Karpas-422 (cell line): ENCODE data around the gene TSEN54. TPM values are rescaled to one million over a fixed set of nuclear protein-coding genes. Genes with fewer than 3 reads are reported as not detected.

Source experiments
- DNase-seq: peaks from one replicate; pipeline ENCODE4 v3.0.0-alpha.2; 2015
- H2AFZ ChIP-seq: fragments of 200-600 bp; sonication (generic); 2 replicates; pipeline ENCODE4 v1.6.1; 2014; ENCODE audit warnings: antibody characterized with exemption, low read length, mixed read lengths
- H3K27ac ChIP-seq: fragments of 200-600 bp; sonication (generic); 2 replicates; pipeline ENCODE4 v1.5.1; 2014; ENCODE audit warnings: mild to moderate bottlenecking, low read length, moderate library complexity
- H3K27me3 ChIP-seq: fragments of 200-600 bp; sonication (generic); 2 replicates; pipeline ENCODE4 v1.6.1; 2014; ENCODE audit warnings: low read length, mixed read lengths
- H3K36me3 ChIP-seq: fragments of 200-600 bp; sonication (generic); 2 replicates; pipeline ENCODE4 v1.6.1; 2014; ENCODE audit warnings: low read length, mixed read lengths; ENCODE audit not compliant: insufficient read depth
- H3K4me1 ChIP-seq: fragments of 200-600 bp; sonication (generic); 2 replicates; pipeline ENCODE4 v1.6.1; 2014; ENCODE audit warnings: mild to moderate bottlenecking, low read length, mixed read lengths
- H3K4me2 ChIP-seq: fragments of 200-600 bp; sonication (generic); 2 replicates; pipeline ENCODE4 v1.6.1; 2014; ENCODE audit warnings: low read length, low read depth, mild to moderate bottlenecking; ENCODE audit not compliant: poor library complexity, severe bottlenecking
- H3K4me3 ChIP-seq: fragments of 200-600 bp; sonication (generic); 2 replicates; pipeline ENCODE4 v1.5.1; 2014; ENCODE audit warnings: mild to moderate bottlenecking, antibody characterized with exemption, low read length, mixed read lengths
- H3K79me2 ChIP-seq: fragments of 200-600 bp; sonication (generic); 2 replicates; pipeline ENCODE4 v1.6.1; 2014; ENCODE audit warnings: mild to moderate bottlenecking, low read length, mixed read lengths
- H3K9ac ChIP-seq: fragments of 200-600 bp; sonication (generic); 2 replicates; pipeline ENCODE4 v1.6.0; 2014; ENCODE audit warnings: low read length
- H3K9me2 ChIP-seq: fragments of 200-600 bp; sonication (generic), shearing (Covaris generic); replicated peaks from 2 replicates; pipeline ENCODE4 v1.6.0; 2014; ENCODE audit warnings: mild to moderate bottlenecking, low read length, moderate library complexity; ENCODE audit not compliant: insufficient read depth
- H3K9me3 ChIP-seq: fragments of 300-700, 200-600 bp; sonication (generic); 2 replicates; pipeline ENCODE4 v1.6.1; 2014; ENCODE audit warnings: low read length, mixed read lengths
- H4K20me1 ChIP-seq: fragments of 200-600 bp; sonication (generic); 2 replicates; pipeline ENCODE4 v1.6.1; 2014; ENCODE audit warnings: mild to moderate bottlenecking, antibody characterized with exemption, low read length, low read depth; ENCODE audit not compliant: insufficient read depth
- total RNA-seq: library from RNA; depleted of rRNA; stranded (reverse); fragments of >200 nt; shearing (Covaris generic); gene quantifications from 2 replicates; pipeline ENCODE4 v1.2.3, GENCODE V29; 2014; ENCODE audit warnings: low replicate concordance

TSEN54 gene
- total RNA-seq, 1 experiment from 2014 or later = 25.5 TPM

- H3K27me3 ChIP-seq = no peaks in the 10 kb centered on the region
- H3K79me2 ChIP-seq = no peaks in the 10 kb centered on the region
- H3K36me3 ChIP-seq = no peaks in the 10 kb centered on the region
- H2AFZ ChIP-seq = no peak overlapping the region
- H3K4me2 ChIP-seq = no peak overlapping the region
- no peak overlapping the region for H3K27ac ChIP-seq
- no peak for DNase-seq
- no peaks in the 10 kb centered on the region for H3K9me3 ChIP-seq
- no peaks in the 10 kb centered on the region for H4K20me1 ChIP-seq
- H3K9me2 ChIP-seq = no peaks in the 10 kb centered on the region
- no peak overlapping the region for H3K9ac ChIP-seq
- H3K4me1 ChIP-seq = peaks cover 11% of the 10 kb centered on the region
- no peak overlapping the region for H3K4me3 ChIP-seq
Measured at GRCh38 chr17:75491680-75492079, 24.6 kb upstream of the TSEN54 start.

- no peak overlapping the region for H3K9ac ChIP-seq
- no peaks in the 10 kb centered on the region for H3K36me3 ChIP-seq
- no peak overlapping the region for H2AFZ ChIP-seq
- no peaks in the 10 kb centered on the region for H3K9me2 ChIP-seq
- peaks cover 4% of the 10 kb centered on the region for H3K4me1 ChIP-seq
- no peaks in the 10 kb centered on the region for H4K20me1 ChIP-seq
- no peaks in the 10 kb centered on the region for H3K27me3 ChIP-seq
- no peak overlapping the region for H3K27ac ChIP-seq
- H3K4me2 ChIP-seq = no peak overlapping the region
- H3K79me2 ChIP-seq = no peaks in the 10 kb centered on the region
- no peak overlapping the region for H3K4me3 ChIP-seq
- DNase-seq = no peak
- H3K9me3 ChIP-seq = no peaks in the 10 kb centered on the region
Measured at GRCh38 chr17:75492555-75493168, 23.7 kb upstream of the TSEN54 start.

- Histone ChIP-seq H3K79me2 (no peaks in the 10 kb centered on the region), H3K9ac (no peak overlapping the region), H3K4me2 (no peak overlapping the region), H3K27me3 (no peaks in the 10 kb centered on the region), H4K20me1 (no peaks in the 10 kb centered on the region), H3K36me3 (no peaks in the 10 kb centered on the region), H2AFZ (no peak overlapping the region), H3K9me2 (no peaks in the 10 kb centered on the region), H3K4me3 (no peak overlapping the region), H3K9me3 (no peaks in the 10 kb centered on the region), H3K27ac (no peak overlapping the region), H3K4me1 (no peaks in the 10 kb centered on the region)
- DNase-seq = no peak
Measured at GRCh38 chr17:75493476-75494129, 22.7 kb upstream of the TSEN54 start.

- Histone ChIP-seq H4K20me1 (no peaks in the 10 kb centered on the region), H3K4me1 (no peaks in the 10 kb centered on the region), H3K4me2 (no peak overlapping the region), H3K9me2 (no peaks in the 10 kb centered on the region), H3K4me3 (no peak overlapping the region), H3K9ac (no peak overlapping the region), H2AFZ (no peak overlapping the region), H3K79me2 (no peaks in the 10 kb centered on the region), H3K9me3 (no peaks in the 10 kb centered on the region), H3K36me3 (no peaks in the 10 kb centered on the region), H3K27ac (no peak overlapping the region), H3K27me3 (no peaks in the 10 kb centered on the region)
- DNase-seq = no peak
Measured at GRCh38 chr17:75494326-75494877, 21.9 kb upstream of the TSEN54 start.

GRCh38 chr17:75496005-75496404 lies 20.3 kb upstream of the TSEN54 start:
- H2AFZ ChIP-seq = no peak overlapping the region
- no peak overlapping the region for H3K9ac ChIP-seq
- H3K9me3 ChIP-seq = no peaks in the 10 kb centered on the region
- no peak overlapping the region for H3K4me2 ChIP-seq
- no peaks in the 10 kb centered on the region for H3K4me1 ChIP-seq
- no peaks in the 10 kb centered on the region for H3K79me2 ChIP-seq
- H3K9me2 ChIP-seq = no peaks in the 10 kb centered on the region
- no peak overlapping the region for H3K27ac ChIP-seq
- H3K27me3 ChIP-seq = no peaks in the 10 kb centered on the region
- no peak for DNase-seq
- H3K36me3 ChIP-seq = no peaks in the 10 kb centered on the region
- H4K20me1 ChIP-seq = no peaks in the 10 kb centered on the region
- H3K4me3 ChIP-seq = no peak overlapping the region

GRCh38 chr17:75498039-75498725 lies 18.1 kb upstream of the TSEN54 start:
- Histone ChIP-seq H3K4me2 (no peak overlapping the region), H4K20me1 (no peaks in the 10 kb centered on the region), H3K36me3 (no peaks in the 10 kb centered on the region), H3K79me2 (no peaks in the 10 kb centered on the region), H3K9ac (no peak overlapping the region), H3K4me3 (no peak overlapping the region), H2AFZ (no peak overlapping the region), H3K4me1 (no peaks in the 10 kb centered on the region), H3K27me3 (no peaks in the 10 kb centered on the region), H3K9me2 (no peaks in the 10 kb centered on the region), H3K9me3 (no peaks in the 10 kb centered on the region), H3K27ac (no peak overlapping the region)
- DNase-seq = no peak

- no peak overlapping the region for H3K4me2 ChIP-seq
- H2AFZ ChIP-seq = no peak overlapping the region
- H3K9me3 ChIP-seq = no peaks in the 10 kb centered on the region
- DNase-seq = no peak
- no peak overlapping the region for H3K4me3 ChIP-seq
- no peaks in the 10 kb centered on the region for H4K20me1 ChIP-seq
- H3K9ac ChIP-seq = no peak overlapping the region
- no peak overlapping the region for H3K27ac ChIP-seq
- H3K27me3 ChIP-seq = no peaks in the 10 kb centered on the region
- no peaks in the 10 kb centered on the region for H3K9me2 ChIP-seq
- no peaks in the 10 kb centered on the region for H3K79me2 ChIP-seq
- no peaks in the 10 kb centered on the region for H3K4me1 ChIP-seq
- H3K36me3 ChIP-seq = no peaks in the 10 kb centered on the region
Measured at GRCh38 chr17:75498726-75499213, 17.6 kb upstream of the TSEN54 start.

- peaks cover under 1% of the 10 kb centered on the region; the same call in 1 of the 2 replicates for H4K20me1 ChIP-seq
- H3K4me1 ChIP-seq = no peaks in the 10 kb centered on the region
- no peak overlapping the region for H3K4me2 ChIP-seq
- no peaks in the 10 kb centered on the region for H3K36me3 ChIP-seq
- H3K9ac ChIP-seq = no peak overlapping the region
- no peaks in the 10 kb centered on the region for H3K27me3 ChIP-seq
- H3K4me3 ChIP-seq = no peak overlapping the region
- H3K9me3 ChIP-seq = no peaks in the 10 kb centered on the region
- no peak overlapping the region for H2AFZ ChIP-seq
- H3K9me2 ChIP-seq = no peaks in the 10 kb centered on the region
- no peaks in the 10 kb centered on the region for H3K79me2 ChIP-seq
- no peak for DNase-seq
- H3K27ac ChIP-seq = no peak overlapping the region
Measured at GRCh38 chr17:75499313-75500022, 16.9 kb upstream of the TSEN54 start.
